ENCODE results near the gene HSPB6.
A peak's percentile ranks its signal among the peaks of the same experiment; 100 is the strongest.

Gene HSPB6

GRCh38 chr19:35764432-35765315 is 7.8 kb upstream of the HSPB6 start:
- no peak for DNase-seq

- no peak for DNase-seq
Measured at GRCh38 chr19:35760711-35761349, 4.0 kb upstream of the HSPB6 start.

GRCh38 chr19:35759697-35760096 is 2.9 kb upstream of the HSPB6 start:
- no peak for DNase-seq

GRCh38 chr19:35757749-35758608 is 1.1 kb upstream of the HSPB6 start, which contains the start of gene PROSER3:
PROSER3 (plus strand) TSS chr19:35758176; CDS start chr19:35758216, 40 bp downstream.
- peak; percentile 99 to 100 for DNase-seq

GRCh38 chr19:35757231-35757748 is 461 bp upstream of the HSPB6 start:
- no peak for DNase-seq

- peak; percentile 54 to 75 for DNase-seq
Measured at GRCh38 chr19:35755550-35756376, 1.1 kb downstream of the HSPB6 start.

GRCh38 chr19:35755131-35755549 is 1.7 kb downstream of the HSPB6 start:
- no peak for DNase-seq

- DNase-seq, result no peak
Measured at GRCh38 chr19:35754370-35755130, 2.3 kb downstream of the HSPB6 start.

- DNase-seq, result no peak
Measured at GRCh38 chr19:35753634-35754369, 3.0 kb downstream of the HSPB6 start.

- DNase-seq, result no peak
Measured at GRCh38 chr19:35752746-35753350, 4.0 kb downstream of the HSPB6 start.

GRCh38 chr19:35751839-35752745 is 4.7 kb downstream of the HSPB6 start:
- DNase-seq, result no peak

- DNase-seq, result no peak
Measured at GRCh38 chr19:35750167-35750566, 6.7 kb downstream of the HSPB6 start.

GRCh38 chr19:35748106-35749020 is 8.5 kb downstream of the HSPB6 start, which contains the start of gene LIN37:
LIN37 (plus strand) TSS chr19:35748576; CDS start chr19:35748725, 149 bp downstream.
- peak; percentile 99 to 100 for DNase-seq

- no peak for DNase-seq
Measured at GRCh38 chr19:35746531-35746930, 10.3 kb downstream of the HSPB6 start.

GRCh38 chr19:35746087-35746462 is 10.8 kb downstream of the HSPB6 start:
- DNase-seq, result no peak

GRCh38 chr19:35745328-35746086 is 11.3 kb downstream of the HSPB6 start, which contains the start of the genes PSENEN and U2AF1L4:
PSENEN (plus strand) TSS chr19:35745651; CDS start chr19:35745931, 280 bp downstream.
U2AF1L4 (minus strand) TSS chr19:35745418; CDS start chr19:35745391, 27 bp downstream.
- DNase-seq, result peak; percentile 99
